HEK293T (cell line): ENCODE measurements around the gene COX6B1.
"Not testable (repeated sequence)": the region's sequence is repeated elsewhere in the genome, so short reads cannot be mapped to it uniquely, and the experiment has no call there.

Experiments used
- CTCF ChIA-PET: fragments of 350-600 bp; formaldehyde crosslinking; extraction: SDS; loops from one replicate; lab custom pipeline; 2021; ENCODE audit warnings: antibody characterized with exemption, inconsistent platforms; lab: Yijun Ruan, JAX
- POLR2A ChIA-PET: fragments of 350-600 bp; formaldehyde crosslinking; extraction: SDS; loops from one replicate; lab custom pipeline; 2020; ENCODE audit warnings: antibody characterized with exemption, inconsistent platforms; lab: Yijun Ruan, JAX
- DNase-seq: peaks from one replicate; pipeline ENCODE4 v3.0.0; 2012; ENCODE audit warnings: mixed read lengths; ENCODE audit errors: extremely low spot score
- ARNT ChIP-seq: fragments of 450-650 bp; IDR thresholded peaks from 2 replicates; pipeline ENCODE4 v1.6.1; 2017; ENCODE audit warnings: mild to moderate bottlenecking
- BHLHE40 ChIP-seq: fragments of 450-650 bp; IDR thresholded peaks from 2 replicates; pipeline ENCODE4 v1.6.1; 2016; ENCODE audit warnings: mild to moderate bottlenecking, moderate library complexity, borderline replicate concordance
- CTBP1 ChIP-seq: fragments of 450-650 bp; IDR thresholded peaks from 2 replicates; pipeline ENCODE4 v1.6.1; 2016; ENCODE audit warnings: borderline replicate concordance
- ELF4 ChIP-seq: fragments of 450-650 bp; IDR thresholded peaks from 2 replicates; pipeline ENCODE4 v1.6.1; 2017; ENCODE audit warnings: antibody characterized with exemption
- FOXA1 ChIP-seq: fragments of 450-650 bp; IDR thresholded peaks from 2 replicates; pipeline ENCODE4 v1.6.1; 2016; ENCODE audit warnings: mild to moderate bottlenecking
- FOXK2 ChIP-seq: fragments of 450-650 bp; IDR thresholded peaks from 2 replicates; pipeline ENCODE4 v1.6.1; 2016; ENCODE audit warnings: mild to moderate bottlenecking
- FOXM1 ChIP-seq: fragments of 450-650 bp; IDR thresholded peaks from 2 replicates; pipeline ENCODE4 v1.6.1; 2017; ENCODE audit warnings: mild to moderate bottlenecking, borderline replicate concordance
- HDGF ChIP-seq: fragments of 450-650 bp; IDR thresholded peaks from 2 replicates; pipeline ENCODE4 v1.6.1; 2017; ENCODE audit warnings: antibody characterized with exemption, borderline replicate concordance
- L3MBTL2 ChIP-seq: fragments of 450-650 bp; conservative IDR thresholded peaks from 2 replicates; pipeline ENCODE4 v1.6.1; 2016; ENCODE audit warnings: mild to moderate bottlenecking
- LEF1 ChIP-seq: fragments of 450-650 bp; IDR thresholded peaks from 2 replicates; pipeline ENCODE4 v1.6.1; 2017; ENCODE audit warnings: mild to moderate bottlenecking, borderline replicate concordance
- NFRKB ChIP-seq: fragments of 450-650 bp; IDR thresholded peaks from 2 replicates; pipeline ENCODE4 v1.6.1; 2016; ENCODE audit warnings: mild to moderate bottlenecking, moderate library complexity
- PKNOX1 ChIP-seq: fragments of 450-650 bp; IDR thresholded peaks from 2 replicates; pipeline ENCODE4 v1.6.1; 2016
- SP1 ChIP-seq: fragments of 450-650 bp; IDR thresholded peaks from 2 replicates; pipeline ENCODE4 v1.6.1; 2017
- SUZ12 ChIP-seq: fragments of 450-650 bp; IDR thresholded peaks from 2 replicates; pipeline ENCODE4 v1.6.1; 2016; ENCODE audit warnings: mild to moderate bottlenecking
- TARDBP ChIP-seq: fragments of 450-650 bp; IDR thresholded peaks from 2 replicates; pipeline ENCODE4 v1.6.1; 2016
- ZNF384 ChIP-seq: fragments of 450-650 bp; IDR thresholded peaks from 2 replicates; pipeline ENCODE4 v1.6.1; 2016

The COX6B1 gene

GRCh38 chr19:35673121-35673804, 25.1 kb downstream of the COX6B1 start:
- TF ChIP-seq SP1 (no peak), L3MBTL2 (no peak), FOXM1 (no peak), NFRKB (no peak), FOXA1 (no peak), SUZ12 (no peak), FOXK2 (no peak), ELF4 (no peak), CTBP1 (no peak), HDGF (no peak), ARNT (no peak), TARDBP (no peak), LEF1 (no peak)
- peak; percentile 46 for DNase-seq
- ChIA-PET CTCF (no interaction called here), POLR2A (interaction anchor here (1.4 kb wide), 1 partner anchor 25 kb away, joined by 10 read pairs; the partner anchor contains the start of gene COX6B1)

DNA sequence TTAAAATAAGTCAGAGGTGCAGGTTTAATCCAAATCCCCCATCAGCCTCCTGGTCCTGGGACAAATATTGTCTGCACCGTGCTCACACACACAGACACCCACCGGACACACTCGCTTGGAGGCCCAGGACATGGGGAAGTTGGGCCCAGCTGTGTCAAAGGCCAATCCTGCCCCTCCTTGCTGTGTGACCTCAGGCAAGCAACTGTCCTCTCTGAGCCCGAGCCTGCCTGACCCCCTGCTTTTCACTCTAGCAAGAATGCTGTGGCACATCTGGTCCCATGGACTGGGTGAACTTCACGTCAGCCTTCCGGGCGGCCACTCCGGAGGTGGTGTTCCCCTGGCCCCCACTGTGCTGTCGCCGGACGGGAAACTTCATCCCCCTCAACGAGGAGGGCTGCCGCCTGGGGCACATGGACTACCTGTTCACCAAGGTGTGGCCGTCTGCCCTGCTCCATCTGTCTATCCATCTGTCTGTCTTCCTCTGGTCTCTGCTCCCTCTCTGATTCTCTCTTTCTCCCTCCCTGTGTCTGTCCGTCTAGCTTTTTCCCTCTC, 27.5 kb downstream of the COX6B1 start:
- no peak for DNase-seq
- TF ChIP-seq NFRKB (no peak), ZNF384 (no peak), TARDBP (no peak), PKNOX1 (no peak), HDGF (no peak), FOXM1 (no peak), FOXK2 (no peak), CTBP1 (no peak), FOXA1 (no peak), L3MBTL2 (no peak), BHLHE40 (no peak), ELF4 (no peak), SUZ12 (no peak), ARNT (no peak), LEF1 (no peak), SP1 (no peak)
- POLR2A ChIA-PET = no interaction called here
- CTCF ChIA-PET = no interaction called here

DNA sequence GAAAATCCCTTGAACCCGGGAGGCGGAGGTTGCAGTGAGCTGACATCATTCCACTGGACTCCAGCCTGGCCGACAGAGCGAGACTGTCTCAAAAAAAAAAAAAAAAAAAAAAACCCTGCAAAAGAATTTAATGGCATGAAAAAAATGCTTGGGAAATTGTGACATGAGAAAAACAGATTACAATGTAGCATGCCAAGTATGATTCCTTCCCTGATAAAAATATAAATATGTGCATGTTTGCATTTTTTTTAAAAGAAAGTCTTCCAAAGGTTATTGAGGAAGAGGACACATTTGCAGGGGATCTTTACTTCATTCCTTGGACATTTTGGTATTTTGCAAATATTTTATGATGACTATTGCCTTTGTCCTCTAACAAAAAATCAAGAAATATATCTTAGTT, 41.7 kb downstream of the COX6B1 start:
- no peak for DNase-seq
- CTCF ChIA-PET = interaction anchor here (0.5 to 0.7 kb wide), 2 partner anchors 308 to 439 kb away, joined by 4 to 8 read pairs; no protein-coding TSS in a partner anchor
- POLR2A ChIA-PET = interaction anchor here (1.2 to 1.4 kb wide), 2 partner anchors 9 to 13 kb away, joined by 3 to 5 read pairs; no protein-coding TSS in a partner anchor
- TF ChIP-seq FOXM1 (no peak), HDGF (no peak), BHLHE40 (no peak), L3MBTL2 (no peak), CTBP1 (no peak), PKNOX1 (no peak), FOXK2 (no peak)

DNA sequence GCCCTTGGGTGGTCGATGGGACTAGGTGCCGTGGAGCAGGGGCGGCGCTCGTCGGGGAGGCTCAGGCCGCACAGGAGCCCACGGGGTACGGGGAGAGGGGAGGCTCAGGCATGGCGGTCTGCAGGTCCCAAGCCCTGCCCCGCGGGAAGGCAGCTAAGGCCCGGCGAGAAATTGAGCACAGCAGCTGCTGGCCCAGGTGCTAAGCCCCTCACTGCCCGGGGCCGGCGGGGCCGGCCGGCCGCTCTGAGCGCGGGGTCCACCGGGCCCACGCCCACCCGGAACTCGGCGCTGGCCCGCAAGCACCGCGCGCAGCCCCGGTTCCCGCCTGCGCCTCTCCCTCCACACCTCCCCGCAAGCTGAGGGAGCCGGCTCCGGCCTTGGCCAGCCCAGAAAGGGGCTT, 43.0 kb downstream of the COX6B1 start:
- POLR2A ChIA-PET = interaction anchor here (1.2 kb wide), 1 partner anchor 10 kb away, joined by 3 read pairs; no protein-coding TSS in a partner anchor
- DNase-seq, CTCF ChIA-PET: not testable (repeated sequence)

GRCh38 chr19:35692010-35692409, 43.9 kb downstream of the COX6B1 start:
- TF ChIP-seq L3MBTL2 (no peak), ZNF384 (no peak), PKNOX1 (no peak), FOXA1 (no peak), FOXK2 (no peak), NFRKB (no peak), LEF1 (no peak), ARNT (no peak), CTBP1 (no peak), SUZ12 (no peak), FOXM1 (no peak), TARDBP (no peak), SP1 (no peak), ELF4 (no peak), HDGF (no peak)
- ChIA-PET CTCF (interaction anchor here (0.6 kb wide), 1 partner anchor 63 kb away, joined by 9 read pairs; the partner anchor contains the start of gene RBM42), POLR2A (interaction anchor here (0.7 to 1.0 kb wide), 2 partner anchors 29 to 44 kb away, joined by 3 read pairs; partner anchors contain the start of gene COX6B1)
- no peak for DNase-seq

DNA sequence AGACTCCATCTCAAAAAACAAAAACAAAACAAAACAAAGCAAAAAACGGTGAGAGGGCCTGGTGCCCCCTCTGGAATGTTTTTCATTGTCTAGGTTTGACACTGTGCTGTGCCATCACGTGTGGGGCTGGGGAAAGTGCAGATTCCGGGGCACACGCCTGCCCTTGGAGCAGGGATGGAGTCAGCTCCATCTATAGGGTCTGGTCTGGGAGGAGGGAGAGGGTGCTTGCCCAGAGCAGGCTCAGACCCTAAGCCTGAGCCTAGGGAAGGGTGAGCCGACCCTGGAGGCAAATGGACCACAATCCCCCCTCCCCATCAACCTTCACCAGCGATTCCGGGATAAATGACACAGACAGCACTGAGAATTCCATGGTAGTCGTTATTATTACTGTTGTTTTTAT, 45.3 kb downstream of the COX6B1 start:
- POLR2A ChIA-PET = no interaction called here
- CTCF ChIA-PET = interaction anchor here (0.7 kb wide), 1 partner anchor 47 kb away, joined by 3 read pairs; no protein-coding TSS in a partner anchor
- no peak for TF ChIP-seq LEF1

More for the DNA sequence above, 45.3 kb downstream of the COX6B1 start:
- no peak for DNase-seq
